SK-N-MC (cell line): Measurements from ENCODE around the gene TBC1D17.

Experiments used
- DNase-seq: peaks from one replicate; pipeline ENCODE4 v3.0.0-alpha.2; 2011; ENCODE audit warnings: low read depth, low spot score
- H3K27ac ChIP-seq: fragments of 200-600 bp; sonication (generic); 2 replicates; pipeline ENCODE4 v1.5.1; 2016; ENCODE audit warnings: mixed run types
- H3K36me3 ChIP-seq: fragments of 200-600 bp; sonication (generic); 2 replicates; pipeline ENCODE4 v1.6.1; 2017; ENCODE audit warnings: antibody characterized with exemption, low read length, mixed read lengths; ENCODE audit not compliant: insufficient read depth
- H3K4me3 ChIP-seq: fragments of 200-600 bp; sonication (generic); 2 replicates; pipeline ENCODE4 v1.5.1; 2016
- H3K9ac ChIP-seq: fragments of 200-600 bp; sonication (generic); 2 replicates; pipeline ENCODE4 v1.8.0; 2017; ENCODE audit warnings: mixed run types, mixed read lengths; ENCODE audit not compliant: insufficient read length
- H3K9me3 ChIP-seq: fragments of 200-600 bp; sonication (generic); 2 replicates; pipeline ENCODE4 v1.6.1; 2017; ENCODE audit warnings: low read depth, mild to moderate bottlenecking, antibody characterized with exemption, low read length, moderate library complexity, mixed read lengths
- EZH2 ChIP-seq: fragments of 200-600 bp; sonication (generic); IDR thresholded peaks from one replicate; pipeline ENCODE4 v1.6.1; 2017; ENCODE audit warnings: antibody characterized with exemption
- FOXP2 ChIP-seq: optimal IDR thresholded peaks from 2 replicates; pipeline ENCODE3; 2011; ENCODE audit warnings: mild to moderate bottlenecking, moderate library complexity; ENCODE audit not compliant: insufficient read depth; ENCODE audit errors: extremely low read length, control extremely low read depth
- POLR2AphosphoS5 ChIP-seq: IDR thresholded peaks from 2 replicates; pipeline ENCODE4 v1.6.1; 2012; ENCODE audit warnings: mild to moderate bottlenecking, low read depth, low read length, borderline replicate concordance

TBC1D17 gene

GRCh38 chr19:49880162-49880869 lies 2.8 kb downstream of the TBC1D17 start:
- no peak overlapping the region for H3K27ac ChIP-seq
- TF ChIP-seq EZH2 (no peak), FOXP2 (no peak), POLR2AphosphoS5 (no peak)
- H3K4me3 ChIP-seq, result no peak overlapping the region
- H3K36me3 ChIP-seq, result peaks cover 55% of the 10 kb centered on the region
- H3K9ac ChIP-seq, result no peak overlapping the region
- H3K9me3 ChIP-seq, result no peaks in the 10 kb centered on the region
- no peak for DNase-seq

GRCh38 chr19:49881186-49881585 lies 3.7 kb downstream of the TBC1D17 start:
- H3K9me3 ChIP-seq, result no peaks in the 10 kb centered on the region
- DNase-seq, result no peak
- TF ChIP-seq FOXP2 (no peak), POLR2AphosphoS5 (no peak), EZH2 (no peak)
- no peak overlapping the region for H3K4me3 ChIP-seq
- peaks cover 55% of the 10 kb centered on the region for H3K36me3 ChIP-seq
- H3K9ac ChIP-seq, result no peak overlapping the region
- no peak overlapping the region for H3K27ac ChIP-seq

GRCh38 chr19:49881672-49882394 lies 4.3 kb downstream of the TBC1D17 start:
- Histone ChIP-seq H3K36me3 (peaks cover 55% of the 10 kb centered on the region), H3K4me3 (no peak overlapping the region), H3K9me3 (no peaks in the 10 kb centered on the region), H3K27ac (no peak overlapping the region), H3K9ac (no peak overlapping the region)
- no peak for DNase-seq
- TF ChIP-seq POLR2AphosphoS5 (no peak), EZH2 (no peak)

- H3K27ac ChIP-seq, result no peak overlapping the region
- TF ChIP-seq EZH2, result no peak
- no peak for TF ChIP-seq FOXP2
- peaks cover 55% of the 10 kb centered on the region for H3K36me3 ChIP-seq
- H3K9ac ChIP-seq, result no peak overlapping the region
- DNase-seq, result no peak
- H3K4me3 ChIP-seq, result no peak overlapping the region
- no peaks in the 10 kb centered on the region for H3K9me3 ChIP-seq
These were observed 5.1 kb downstream of the TBC1D17 start for GRCh38 chr19:49882643-49883042.

- no peak overlapping the region for H3K9ac ChIP-seq
- H3K9me3 ChIP-seq, result no peaks in the 10 kb centered on the region
- H3K27ac ChIP-seq, result no peak overlapping the region
- DNase-seq, result no peak
- H3K36me3 ChIP-seq, result peaks cover 55% of the 10 kb centered on the region
- TF ChIP-seq EZH2, result no peak
- no peak for TF ChIP-seq FOXP2
- no peak for TF ChIP-seq POLR2AphosphoS5
- no peak overlapping the region for H3K4me3 ChIP-seq
These were observed 5.6 kb downstream of the TBC1D17 start for GRCh38 chr19:49883094-49883493.

- Histone ChIP-seq H3K36me3 (peaks cover 55% of the 10 kb centered on the region), H3K9ac (no peak overlapping the region), H3K9me3 (no peaks in the 10 kb centered on the region), H3K4me3 (no peak overlapping the region), H3K27ac (no peak overlapping the region)
- TF ChIP-seq POLR2AphosphoS5, result no peak
- TF ChIP-seq FOXP2, result no peak
- no peak for TF ChIP-seq EZH2
- DNase-seq, result no peak
These were observed 6.6 kb downstream of the TBC1D17 start for GRCh38 chr19:49884109-49884508.

GRCh38 chr19:49884760-49885159 lies 7.3 kb downstream of the TBC1D17 start:
- no peak for DNase-seq
- Histone ChIP-seq H3K9me3 (no peaks in the 10 kb centered on the region), H3K27ac (no peak overlapping the region), H3K4me3 (no peak overlapping the region), H3K9ac (no peak overlapping the region), H3K36me3 (peaks cover 50% of the 10 kb centered on the region)
- TF ChIP-seq POLR2AphosphoS5, result no peak
- TF ChIP-seq EZH2, result no peak
- no peak for TF ChIP-seq FOXP2

GRCh38 chr19:49887037-49887664 lies 9.6 kb downstream of the TBC1D17 start:
- Histone ChIP-seq H3K4me3 (no peak overlapping the region), H3K9me3 (no peaks in the 10 kb centered on the region), H3K27ac (no peak overlapping the region), H3K9ac (no peak overlapping the region), H3K36me3 (peaks cover 28% of the 10 kb centered on the region)
- TF ChIP-seq FOXP2, result no peak
- no peak for TF ChIP-seq POLR2AphosphoS5
- TF ChIP-seq EZH2, result no peak
- DNase-seq, result no peak
